T-helper 17 cell (primary cell): ENCODE data around the gene RBFOX1. TPM values are rescaled to one million over a fixed set of nuclear protein-coding genes. Genes with fewer than 3 reads are reported as not detected.
"Not testable (repeated sequence)": the region's sequence is repeated elsewhere in the genome, so short reads cannot be mapped to it uniquely, and the experiment has no call there.

Source experiments
- ATAC-seq: fragments of 150-1000 bp; cut with Tn5 transposase; 2 replicates; pipeline ENCODE4 v1.10.0; 2021; ENCODE audit warnings: mild to moderate bottlenecking, moderate library complexity
- DNase-seq, 3 donors: peaks; one replicate each; pipeline versions ENCODE4 v3.0.0 to v3.0.0-alpha.2; 2020 to 2021
- H3K9me3 ChIP-seq: one replicate; pipeline ENCODE4 v1.7.0; 2013; ENCODE audit warnings: low read length, mild to moderate bottlenecking; ENCODE audit not compliant: control insufficient read depth, poor library complexity, severe bottlenecking
- H3K27ac Mint-ChIP-seq: one replicate; pipeline ENCODE4 v1.8.0; 2022; ENCODE audit warnings: mild to moderate bottlenecking, moderate library complexity, mixed read lengths
- H3K27me3 Mint-ChIP-seq: one replicate; pipeline ENCODE4 v1.8.0; 2022; ENCODE audit warnings: mixed read lengths
- H3K36me3 Mint-ChIP-seq: one replicate; pipeline ENCODE4 v1.8.0; 2022; ENCODE audit warnings: low read depth, mixed read lengths
- H3K4me1 Mint-ChIP-seq: one replicate; pipeline ENCODE4 v1.8.0; 2022; ENCODE audit warnings: mild to moderate bottlenecking, mixed read lengths
- H3K4me3 Mint-ChIP-seq: one replicate; pipeline ENCODE4 v1.8.0; 2022; ENCODE audit warnings: mild to moderate bottlenecking, moderate library complexity, mixed read lengths
- total RNA-seq, 4 donors: library from RNA in 2 of 4; stranded (reverse) in 2 of 4; gene quantifications; one replicate each; pipeline ENCODE4 v1.2.3 and lab custom pipeline; 2022 to 2026

Gene RBFOX1
- total RNA-seq, 2 donors from 2014 or later: not detected

DNA sequence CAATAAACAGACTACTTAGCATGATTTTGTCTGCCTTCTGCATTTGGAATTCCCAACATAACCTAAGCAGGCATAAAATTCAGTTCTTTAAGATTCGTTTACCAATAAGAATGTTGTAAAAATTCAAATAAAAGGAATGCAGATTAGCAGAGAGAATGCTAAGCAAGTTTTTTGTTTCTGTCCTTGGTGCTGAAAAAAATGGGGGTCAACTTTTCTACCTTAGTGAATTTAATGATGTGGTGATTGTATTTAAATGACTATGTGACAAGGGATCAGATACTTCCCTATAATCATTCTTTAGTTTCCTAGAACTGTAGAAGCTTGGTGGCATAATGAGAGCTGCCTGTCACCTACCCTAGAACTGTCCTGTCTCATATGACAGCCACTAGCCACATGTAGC, 159.5 kb downstream of the RBFOX1 start:
- no peaks in the 10 kb centered on the region for H3K9me3 ChIP-seq
- no peak overlapping the region for H3K4me3 Mint-ChIP-seq
- no peaks in the 10 kb centered on the region for H3K36me3 Mint-ChIP-seq
- DNase-seq (no peak), ATAC-seq (no peak)
- H3K4me1 Mint-ChIP-seq: no peaks in the 10 kb centered on the region
- no peaks in the 10 kb centered on the region for H3K27me3 Mint-ChIP-seq
- no peak overlapping the region for H3K27ac Mint-ChIP-seq

DNA sequence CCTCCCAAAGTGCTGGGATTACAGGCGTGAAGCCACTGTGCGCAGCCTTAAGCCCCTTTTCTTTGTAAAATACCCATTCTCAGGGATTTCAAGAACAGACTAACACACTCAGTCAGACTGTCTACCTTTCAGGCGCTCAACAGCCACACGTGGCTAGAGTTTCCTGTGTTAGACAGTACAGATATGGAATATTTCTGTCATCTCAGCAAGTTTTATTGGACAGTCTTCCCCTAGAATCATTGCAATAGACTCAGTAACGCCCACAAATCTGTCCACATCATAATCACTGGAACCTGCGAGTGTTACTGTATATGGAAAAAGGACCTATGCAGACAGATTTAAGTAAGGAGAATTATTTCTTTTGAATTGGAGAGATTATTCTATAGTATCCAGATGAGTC, 160.5 kb downstream of the RBFOX1 start:
- no peaks in the 10 kb centered on the region for H3K9me3 ChIP-seq
- Mint-ChIP-seq H3K27ac (no peak overlapping the region), H3K4me1 (no peaks in the 10 kb centered on the region), H3K27me3 (no peaks in the 10 kb centered on the region), H3K36me3 (no peaks in the 10 kb centered on the region), H3K4me3 (no peak overlapping the region)
- ATAC-seq (no peak), DNase-seq (no peak)

DNA sequence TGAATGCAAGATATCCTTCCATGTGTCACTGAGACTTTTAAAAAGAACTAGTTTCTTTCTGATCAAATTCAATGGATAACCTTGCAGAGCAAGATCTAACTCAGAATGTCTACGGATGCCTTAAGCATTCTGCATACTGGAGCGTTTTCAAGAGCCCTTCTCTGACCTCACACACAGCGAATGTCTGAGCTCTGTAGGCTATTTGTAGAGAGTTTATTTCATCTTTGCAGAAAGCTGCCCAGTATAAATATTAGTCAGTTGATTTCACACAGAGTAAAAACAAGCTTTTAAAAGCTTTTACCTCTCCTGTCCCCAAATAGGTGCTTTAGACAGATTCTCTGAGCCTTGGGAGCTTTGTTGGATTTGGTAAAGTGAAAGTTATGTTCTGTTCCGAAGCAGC, 165.0 kb downstream of the RBFOX1 start:
- Mint-ChIP-seq H3K4me1 (no peaks in the 10 kb centered on the region), H3K27ac (no peak overlapping the region), H3K36me3 (no peaks in the 10 kb centered on the region), H3K4me3 (no peak overlapping the region), H3K27me3 (no peaks in the 10 kb centered on the region)
- DNase-seq (no peak), ATAC-seq (no peak)
- H3K9me3 ChIP-seq: no peaks in the 10 kb centered on the region

DNA sequence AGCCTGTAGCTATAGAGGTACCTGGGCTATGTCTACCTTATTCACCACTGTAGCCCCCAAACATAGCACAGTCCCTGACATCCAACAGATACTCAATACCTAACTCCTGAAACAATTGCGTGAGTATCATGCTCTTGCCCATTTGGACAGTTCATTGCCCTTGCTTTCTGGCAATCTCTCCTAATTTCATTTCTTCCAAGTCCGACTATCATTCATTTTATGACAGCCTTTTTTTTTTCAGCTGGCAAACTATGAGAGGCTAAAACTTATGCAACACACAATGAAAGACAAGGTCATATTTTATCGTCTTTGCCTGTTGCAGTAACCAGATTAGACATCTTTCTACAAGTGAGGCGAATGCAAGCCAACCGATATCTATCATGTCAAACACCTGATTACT, 169.2 kb downstream of the RBFOX1 start:
- no peaks in the 10 kb centered on the region for H3K27me3 Mint-ChIP-seq
- no peak overlapping the region for H3K4me3 Mint-ChIP-seq
- ATAC-seq: no peak
- DNase-seq: no peak
- no peaks in the 10 kb centered on the region for H3K9me3 ChIP-seq
- no peaks in the 10 kb centered on the region for H3K36me3 Mint-ChIP-seq
- H3K4me1 Mint-ChIP-seq: no peaks in the 10 kb centered on the region
- no peak overlapping the region for H3K27ac Mint-ChIP-seq

DNA sequence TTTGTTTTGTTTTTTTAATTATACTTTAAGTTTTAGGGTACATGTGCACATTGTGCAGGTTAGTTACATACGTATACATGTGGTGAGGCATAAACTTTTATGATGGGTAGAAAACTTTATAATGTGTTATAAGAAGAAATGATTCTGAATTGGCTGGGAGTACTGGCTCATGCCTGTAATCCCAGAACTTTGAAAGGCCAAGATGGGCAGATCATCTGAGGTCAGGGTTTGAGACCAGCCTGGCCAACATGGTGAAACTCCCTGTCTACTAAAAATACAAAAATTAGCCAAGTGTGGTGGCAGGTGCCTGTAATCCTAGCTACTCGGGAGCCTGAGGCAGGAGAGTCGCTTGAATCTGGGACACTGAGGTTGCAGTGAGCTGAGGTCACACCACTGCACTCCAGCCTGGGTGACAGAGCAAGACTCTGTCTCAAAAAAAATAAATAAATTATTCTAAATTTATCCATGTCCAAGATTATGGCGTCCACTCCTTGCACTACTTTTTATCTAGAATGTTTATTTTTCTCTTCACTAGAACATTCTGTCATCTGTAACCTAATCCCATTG, 170.0 kb downstream of the RBFOX1 start:
- not testable (repeated sequence) for H3K36me3 Mint-ChIP-seq

DNA sequence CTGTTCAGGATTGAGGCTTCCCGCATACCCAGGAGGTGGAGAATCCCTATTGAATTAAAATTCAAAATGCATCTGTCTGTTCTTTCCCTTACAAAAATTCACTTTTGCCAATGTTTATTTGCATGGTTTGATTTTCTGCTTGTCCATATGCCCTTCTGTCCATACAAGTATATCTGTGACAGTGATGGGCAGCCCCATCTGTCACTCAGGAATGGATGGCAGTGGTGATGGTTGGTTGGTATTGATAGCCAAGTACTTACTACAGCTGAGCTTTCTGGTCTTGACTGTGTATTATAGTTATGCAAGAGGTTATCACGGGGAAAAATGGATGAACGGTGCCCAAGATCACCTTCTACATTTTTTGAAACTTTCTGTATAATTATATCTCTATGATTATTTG, 171.0 kb downstream of the RBFOX1 start:
- no peaks in the 10 kb centered on the region for H3K9me3 ChIP-seq
- no peak for DNase-seq
- H3K36me3 Mint-ChIP-seq: no peaks in the 10 kb centered on the region
- no peak for ATAC-seq
- no peaks in the 10 kb centered on the region for H3K4me1 Mint-ChIP-seq
- H3K27ac Mint-ChIP-seq: no peak overlapping the region
- H3K4me3 Mint-ChIP-seq: no peak overlapping the region
- no peaks in the 10 kb centered on the region for H3K27me3 Mint-ChIP-seq

More for the DNA sequence above, 170.0 kb downstream of the RBFOX1 start:
- H3K27me3 Mint-ChIP-seq, H3K27ac Mint-ChIP-seq, DNase-seq, H3K4me3 Mint-ChIP-seq, H3K4me1 Mint-ChIP-seq, ATAC-seq, H3K9me3 ChIP-seq: not testable (repeated sequence)

DNA sequence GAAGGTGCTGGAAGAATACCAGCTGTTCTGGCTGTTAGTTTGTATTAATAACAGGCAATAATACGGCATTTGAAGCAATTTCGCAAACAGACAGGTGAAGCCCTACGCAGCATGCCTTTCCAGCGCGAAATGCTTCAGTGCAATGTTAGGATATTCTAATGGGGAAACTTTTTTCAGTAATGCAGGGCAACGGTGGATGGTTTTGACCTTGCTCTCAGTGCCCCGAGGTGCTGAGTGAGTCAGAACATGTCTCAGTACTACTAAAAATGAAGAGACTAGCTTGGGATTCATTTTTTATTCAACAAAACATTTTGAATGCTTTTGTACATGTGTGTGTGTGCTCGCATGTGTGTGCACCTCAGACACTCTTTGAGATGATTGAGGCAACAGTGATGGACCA, 172.2 kb downstream of the RBFOX1 start:
- Mint-ChIP-seq H3K4me3 (no peak overlapping the region), H3K4me1 (no peaks in the 10 kb centered on the region), H3K36me3 (no peaks in the 10 kb centered on the region), H3K27ac (no peak overlapping the region), H3K27me3 (no peaks in the 10 kb centered on the region)
- no peaks in the 10 kb centered on the region for H3K9me3 ChIP-seq
- ATAC-seq (no peak), DNase-seq (no peak)

DNA sequence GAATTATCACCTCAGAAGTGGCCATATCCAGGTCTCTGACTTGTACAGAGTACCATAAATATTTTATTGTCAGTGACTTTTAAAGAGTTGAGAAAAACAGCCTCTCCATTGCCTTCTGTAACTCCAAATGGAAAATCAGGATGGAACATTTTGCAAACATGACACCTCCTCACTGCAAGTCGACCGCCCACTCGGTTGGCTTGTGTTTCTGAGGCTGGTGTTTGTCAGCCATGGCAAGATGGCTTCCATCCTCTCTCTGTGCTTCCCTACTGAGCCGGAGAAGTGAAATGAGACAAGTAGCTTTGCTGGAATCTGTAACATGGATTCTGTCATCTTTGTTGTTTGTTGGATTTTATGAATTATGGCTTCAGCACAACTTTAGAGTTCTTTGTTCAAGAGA, 172.8 kb downstream of the RBFOX1 start:
- DNase-seq (no peak), ATAC-seq (no peak)
- Mint-ChIP-seq H3K27me3 (no peaks in the 10 kb centered on the region), H3K4me1 (no peaks in the 10 kb centered on the region), H3K36me3 (no peaks in the 10 kb centered on the region), H3K4me3 (no peak overlapping the region), H3K27ac (no peak overlapping the region)
- no peaks in the 10 kb centered on the region for H3K9me3 ChIP-seq

DNA sequence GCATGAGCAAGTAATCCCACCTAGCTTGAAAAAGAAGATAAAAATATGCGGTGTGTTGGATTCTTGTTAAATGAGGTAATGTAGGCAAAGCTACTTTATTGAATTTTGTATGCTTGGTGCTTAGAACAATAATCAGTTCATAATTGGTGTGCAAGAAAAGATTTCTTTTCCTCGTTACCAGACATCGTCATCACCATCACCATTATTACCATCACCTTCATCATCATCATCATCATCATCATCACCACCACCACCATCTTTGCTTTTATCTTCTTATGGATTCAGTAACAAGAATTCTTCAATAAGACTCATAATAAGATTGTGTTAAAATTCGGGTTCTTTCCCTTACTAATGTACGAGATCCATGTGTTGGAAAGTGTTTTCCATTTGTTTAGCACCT, 173.7 kb downstream of the RBFOX1 start:
- H3K4me1 Mint-ChIP-seq: no peaks in the 10 kb centered on the region
- H3K36me3 Mint-ChIP-seq: no peaks in the 10 kb centered on the region
- no peak overlapping the region for H3K4me3 Mint-ChIP-seq
- no peaks in the 10 kb centered on the region for H3K9me3 ChIP-seq
- no peak overlapping the region for H3K27ac Mint-ChIP-seq
- no peaks in the 10 kb centered on the region for H3K27me3 Mint-ChIP-seq
- no peak for ATAC-seq
- DNase-seq: no peak

DNA sequence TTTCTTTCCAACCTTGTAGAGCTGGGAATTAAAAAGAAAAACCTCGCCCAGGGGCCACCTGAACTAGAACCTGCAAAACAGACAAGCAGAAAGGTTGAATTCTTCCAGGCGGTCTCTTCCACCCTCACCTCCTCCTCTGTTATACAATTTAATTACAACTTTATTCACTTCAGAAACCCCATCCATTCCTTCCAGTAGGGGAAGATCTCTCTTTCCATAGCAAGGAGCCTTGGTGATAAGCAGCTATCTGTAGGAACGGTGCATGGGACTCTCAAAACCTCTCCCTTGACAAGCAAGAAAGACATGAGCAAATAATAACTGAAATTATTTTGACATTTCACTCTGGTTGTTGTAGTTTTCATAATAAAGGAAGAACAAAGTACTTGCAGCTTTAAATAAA, 176.0 kb downstream of the RBFOX1 start:
- DNase-seq: no peak
- H3K36me3 Mint-ChIP-seq: no peaks in the 10 kb centered on the region
- H3K4me3 Mint-ChIP-seq: no peak overlapping the region
- ATAC-seq: no peak
- H3K27ac Mint-ChIP-seq: no peak overlapping the region
- no peaks in the 10 kb centered on the region for H3K4me1 Mint-ChIP-seq
- no peaks in the 10 kb centered on the region for H3K9me3 ChIP-seq
- no peaks in the 10 kb centered on the region for H3K27me3 Mint-ChIP-seq

DNA sequence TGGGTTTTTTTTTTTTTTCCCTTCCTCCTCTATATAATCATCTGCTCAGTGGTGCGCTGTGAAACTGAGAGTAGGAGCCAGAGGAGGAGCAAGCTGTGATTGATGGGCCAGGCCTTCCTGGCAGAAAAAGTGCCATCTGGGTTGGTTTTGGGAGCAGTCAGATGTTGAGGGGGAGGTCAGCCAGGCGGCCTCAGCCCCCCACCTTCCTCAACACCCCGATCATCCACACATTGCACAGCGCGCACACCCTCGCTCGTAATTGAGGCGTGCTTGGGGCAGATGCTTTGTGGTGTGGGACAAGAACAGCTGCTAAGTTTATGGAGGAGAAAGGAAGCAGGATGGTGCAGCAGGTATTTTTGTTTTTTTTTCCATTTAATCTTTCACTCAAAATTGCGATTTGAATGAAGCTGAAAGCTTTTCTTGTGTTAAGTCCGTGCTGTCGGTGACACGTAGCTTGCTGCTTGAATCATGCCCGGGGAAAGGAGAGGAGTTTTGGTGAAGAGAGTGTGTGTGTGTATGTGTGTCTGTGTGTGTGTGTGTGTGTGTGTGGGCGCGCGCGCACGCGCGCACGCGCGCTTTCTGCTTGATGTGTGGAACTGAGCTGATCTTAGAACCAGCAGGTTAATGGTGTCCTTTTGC, 177.4 kb downstream of the RBFOX1 start:
- ATAC-seq (no peak), DNase-seq (no peak)
- H3K27ac Mint-ChIP-seq: no peak overlapping the region
- H3K4me1 Mint-ChIP-seq: no peaks in the 10 kb centered on the region
- H3K9me3 ChIP-seq: no peaks in the 10 kb centered on the region
- no peak overlapping the region for H3K4me3 Mint-ChIP-seq
- no peaks in the 10 kb centered on the region for H3K27me3 Mint-ChIP-seq
- H3K36me3 Mint-ChIP-seq: no peaks in the 10 kb centered on the region

DNA sequence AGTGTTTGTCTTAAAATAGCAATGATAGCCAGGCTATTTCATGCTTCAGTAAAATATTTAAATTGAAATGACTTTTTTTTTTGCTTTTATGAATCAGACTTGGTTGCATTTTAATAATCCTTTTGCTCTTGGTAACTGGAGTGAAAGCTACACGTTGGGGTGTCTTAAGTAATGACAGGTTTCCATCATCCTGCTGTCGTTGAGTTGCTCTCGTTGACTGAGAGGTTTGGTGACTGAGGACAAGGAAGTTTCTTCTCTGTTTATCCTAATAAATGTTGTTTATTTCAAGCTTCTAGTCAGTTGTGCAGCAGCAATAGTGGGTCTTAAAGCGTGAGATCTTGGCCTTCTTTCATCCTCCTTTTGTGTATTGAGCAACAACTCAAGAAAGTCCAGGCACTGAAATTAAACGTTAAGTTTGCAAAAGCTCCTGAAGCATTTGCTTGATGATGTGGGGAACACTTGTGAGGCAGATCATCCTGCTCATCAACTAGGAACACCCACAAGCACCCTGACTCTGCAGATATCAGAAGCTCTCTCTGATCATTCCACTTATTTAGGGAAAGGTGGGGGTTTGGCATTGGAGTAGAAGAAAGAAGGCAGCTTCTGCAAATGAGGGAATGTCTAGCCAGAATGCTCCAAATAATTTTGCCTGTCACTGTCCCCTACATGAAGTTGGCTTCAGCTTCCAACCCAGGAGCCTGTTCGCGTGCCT, 179.1 kb downstream of the RBFOX1 start:
- Mint-ChIP-seq H3K27ac (no peak overlapping the region), H3K4me3 (no peak overlapping the region), H3K4me1 (no peaks in the 10 kb centered on the region), H3K36me3 (no peaks in the 10 kb centered on the region), H3K27me3 (no peaks in the 10 kb centered on the region)
- ATAC-seq: no peak
- no peaks in the 10 kb centered on the region for H3K9me3 ChIP-seq
- no peak for DNase-seq

DNA sequence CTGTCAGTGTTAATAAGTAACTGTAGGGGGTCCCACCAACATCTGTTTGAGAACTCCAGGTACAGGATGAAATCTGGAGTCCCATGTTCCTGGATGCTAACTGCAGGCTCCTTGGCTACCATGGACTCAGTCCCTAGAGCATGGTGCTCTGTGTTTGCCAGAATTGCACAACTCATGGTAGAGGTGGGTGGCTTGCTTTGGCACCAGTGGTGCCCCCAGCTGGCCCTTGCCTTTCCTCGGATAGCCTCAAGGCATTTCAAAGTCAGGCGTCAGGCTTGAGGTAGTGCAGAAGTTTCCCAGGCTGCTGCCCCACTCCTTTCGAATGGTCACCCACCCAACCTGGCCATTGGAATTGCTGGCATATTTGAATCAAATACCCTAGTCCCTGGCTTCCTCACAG, 179.9 kb downstream of the RBFOX1 start:
- DNase-seq: no peak
- Mint-ChIP-seq H3K4me1 (no peaks in the 10 kb centered on the region), H3K27ac (no peak overlapping the region), H3K36me3 (no peaks in the 10 kb centered on the region), H3K4me3 (no peak overlapping the region), H3K27me3 (no peaks in the 10 kb centered on the region)
- no peaks in the 10 kb centered on the region for H3K9me3 ChIP-seq
- no peak for ATAC-seq

DNA sequence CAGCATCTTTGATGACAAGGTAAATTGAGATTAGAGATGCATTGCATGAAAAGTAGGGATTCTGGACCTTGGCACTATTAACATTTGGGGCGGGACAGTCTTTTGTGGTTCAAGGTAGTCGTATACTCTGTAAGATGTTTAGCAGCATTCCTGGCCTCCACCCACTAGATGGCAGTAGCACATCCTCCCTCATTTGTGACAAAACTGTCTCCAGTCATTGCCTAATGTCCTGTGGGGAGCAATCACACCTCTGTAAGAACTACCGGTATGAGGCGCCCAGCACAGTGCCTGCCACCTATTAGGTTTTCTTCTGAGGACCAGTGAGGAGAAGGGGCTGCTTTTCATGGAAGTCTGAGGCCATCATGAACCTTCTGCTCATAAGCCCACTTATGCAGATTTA, 180.8 kb downstream of the RBFOX1 start:
- DNase-seq (no peak), ATAC-seq (no peak)
- no peaks in the 10 kb centered on the region for H3K4me1 Mint-ChIP-seq
- H3K9me3 ChIP-seq: no peaks in the 10 kb centered on the region
- H3K4me3 Mint-ChIP-seq: no peak overlapping the region
- H3K36me3 Mint-ChIP-seq: no peaks in the 10 kb centered on the region
- no peaks in the 10 kb centered on the region for H3K27me3 Mint-ChIP-seq
- H3K27ac Mint-ChIP-seq: no peak overlapping the region
